Endothelial cell of umbilical vein (primary cell): ENCODE measurements around the gene MRAP. TPM values are rescaled to one million over a fixed set of nuclear protein-coding genes. Genes with fewer than 3 reads are reported as not detected.

ENCODE experiments used
- BruUV-seq: library from RNA; stranded (reverse); fragments of 400-500 nt; replicated peaks from 2 replicates; lab custom pipeline; 2021; lab: Mats Ljungman, UMichigan
- CTCF ChIA-PET: fragments of 300-600, 350-600 bp; sonication (Branson Sonifier 250); formaldehyde crosslinking; loops from one replicate; lab custom pipeline; 2021; ENCODE audit warnings: antibody characterized with exemption, inconsistent platforms; lab: Charles Lee
- POLR2A ChIA-PET: fragments of 300-600, 350-600 bp; sonication (Branson Sonifier 250); formaldehyde crosslinking; loops from one replicate; lab custom pipeline; 2021; ENCODE audit warnings: antibody characterized with exemption, inconsistent platforms; lab: Charles Lee
- DNase-seq: peaks from one replicate; pipeline ENCODE4 v3.0.0-alpha.2; 2011; ENCODE audit warnings: low read depth, low spot score
- FAIRE-seq: peaks from 2 replicates; lab custom pipeline; 2011; peaks lifted over from hg19 to GRCh38; lab: Jason Lieb, UNC
- H2AFZ ChIP-seq: 2 replicates; pipeline ENCODE4 v1.6.0; 2012; ENCODE audit warnings: low read depth, low read length, control low read depth, inconsistent platforms
- H3K27ac ChIP-seq: 2 replicates; pipeline ENCODE4 v1.5.1; 2011; ENCODE audit warnings: low read depth, mild to moderate bottlenecking, control low read depth, low read length, moderate library complexity; ENCODE audit not compliant: insufficient read depth
- H3K27me3 ChIP-seq, 2 experiments: 2 replicates each; pipeline versions ENCODE4 v1.6.0 to v1.6.1; 2011; ENCODE audit warnings: low read length in 2 of 2, mixed read lengths in 1 of 2; ENCODE audit not compliant: control insufficient read depth in 2 of 2, insufficient read depth in 2 of 2
- H3K36me3 ChIP-seq, 2 experiments: 2 replicates in 1 of 2; 3 replicates in 1 of 2; pipeline ENCODE4 v1.5.1; 2011; ENCODE audit warnings: low read length in 2 of 2, mild to moderate bottlenecking in 1 of 2, moderate library complexity in 1 of 2; ENCODE audit not compliant: control insufficient read depth in 2 of 2, insufficient read depth in 2 of 2; ENCODE audit errors: extremely low read depth in 1 of 2
- H3K4me1 ChIP-seq: 3 replicates; pipeline ENCODE4 v1.5.1; 2011; ENCODE audit warnings: mild to moderate bottlenecking, low read length; ENCODE audit not compliant: control insufficient read depth, insufficient read depth; ENCODE audit errors: extremely low read depth
- H3K4me2 ChIP-seq: 2 replicates; pipeline ENCODE4 v1.6.1; 2011; ENCODE audit warnings: low read length, control low read depth, mixed read lengths; ENCODE audit not compliant: insufficient read depth
- H3K4me3 ChIP-seq, 3 experiments: fragments of 200-600 bp in 1 of 3; sonication (generic), shearing (Covaris generic) in 1 of 3; replicated peaks in 1 of 3; 2 replicates each; pipeline ENCODE4 v1.5.1; 2011 to 2016; ENCODE audit warnings: control low read depth in 3 of 3, low read length in 3 of 3, mild to moderate bottlenecking in 2 of 3, inconsistent platforms in 1 of 3, low read depth in 1 of 3, moderate library complexity in 1 of 3; ENCODE audit not compliant: insufficient read depth in 1 of 3
- H3K79me2 ChIP-seq: 2 replicates; pipeline ENCODE4 v1.6.0; 2012; ENCODE audit warnings: low read length, inconsistent platforms; ENCODE audit not compliant: control insufficient read depth, insufficient read depth
- H3K9ac ChIP-seq: replicated peaks from 2 replicates; pipeline ENCODE3; 2011; ENCODE audit warnings: low read length, control low read depth; ENCODE audit not compliant: insufficient read depth; ENCODE audit errors: extremely low read depth
- H3K9me1 ChIP-seq: replicated peaks from 3 replicates; pipeline ENCODE4 v1.6.0; 2011; ENCODE audit warnings: mild to moderate bottlenecking, low read length; ENCODE audit not compliant: control insufficient read depth, insufficient read depth; ENCODE audit errors: extremely low read depth
- H3K9me3 ChIP-seq: replicated peaks from 2 replicates; pipeline ENCODE4 v1.5.1; 2012; ENCODE audit warnings: low read length, inconsistent platforms; ENCODE audit not compliant: control insufficient read depth, insufficient read depth
- H4K20me1 ChIP-seq: replicated peaks from 2 replicates; pipeline ENCODE3; 2011; ENCODE audit warnings: mild to moderate bottlenecking, low read length; ENCODE audit not compliant: control insufficient read depth, insufficient read depth; ENCODE audit errors: extremely low read depth
- EZH2 ChIP-seq: IDR thresholded peaks from 2 replicates; pipeline ENCODE4 v1.6.1; 2012; ENCODE audit warnings: borderline replicate concordance, low read depth, mild to moderate bottlenecking, moderate library complexity, low read length, inconsistent platforms; ENCODE audit not compliant: severe bottlenecking
- FOS ChIP-seq: IDR thresholded peaks from 2 replicates; pipeline ENCODE4 v1.6.1; 2011; ENCODE audit warnings: mild to moderate bottlenecking, low read length, moderate library complexity, borderline replicate concordance; ENCODE audit not compliant: insufficient read depth
- GATA2 ChIP-seq: IDR thresholded peaks from 2 replicates; pipeline ENCODE4 v1.7.0; 2011; ENCODE audit warnings: low read depth, mild to moderate bottlenecking, moderate library complexity, mixed read lengths, low read length; ENCODE audit not compliant: insufficient read length, insufficient read depth
- JUN ChIP-seq: IDR thresholded peaks from 2 replicates; pipeline ENCODE4 v1.6.1; 2011; ENCODE audit warnings: borderline replicate concordance, low read depth; ENCODE audit not compliant: insufficient read length, insufficient read depth
- MYC ChIP-seq: IDR thresholded peaks from one replicate; pipeline ENCODE4 v1.6.1; 2011; ENCODE audit warnings: mild to moderate bottlenecking, low read depth, low read length
- POLR2A ChIP-seq: IDR thresholded peaks from 2 replicates; pipeline ENCODE4 v1.6.1; 2012; ENCODE audit warnings: low read depth, mild to moderate bottlenecking, control low read depth, low read length
- POLR2AphosphoS5 ChIP-seq: IDR thresholded peaks from 2 replicates; pipeline ENCODE4 v1.6.1; 2012; ENCODE audit warnings: low read depth, mild to moderate bottlenecking, control low read depth, low read length, moderate library complexity; ENCODE audit not compliant: insufficient read depth
- dilution Hi-C: fragments of 300-500 bp; cut with MboI; formaldehyde crosslinking; loops from one replicate; pipeline ENCODE4 v1.15.0; 2019; ENCODE audit warnings: low sequenced_read_pairs; ENCODE audit not compliant: extremely low pct_ligation_motif_present
- intact Hi-C: fragments of 100-400 bp; cut with micrococcal nuclease; formaldehyde crosslinking; loops from one replicate; pipeline ENCODE4 v1.10.0; 2022
- polyA plus RNA-seq, 4 experiments: library from polyadenylated mRNA; depleted of rRNA in 3 of 4; stranded (reverse) in 3 of 4; unstranded in 1 of 4; fragments of >200 nt; gene quantifications; 2 replicates each; pipeline versions ENCODE4 v1.2.1 to v1.2.3, GENCODE V29; 2011 to 2012; ENCODE audit warnings: missing spikeins in 1 of 4
- total RNA-seq: library from RNA; stranded (reverse); gene quantifications from 2 replicates; pipeline ENCODE4 v1.2.3, GENCODE V29; 2021
- TF ChIP-seq, protein P1 (sequence below): IDR thresholded peaks from 2 replicates; pipeline ENCODE4 v1.6.1; 2011; ENCODE audit not compliant: insufficient read depth, insufficient read length
- TF ChIP-seq, protein P2 (sequence below), 2 donors: IDR thresholded peaks; 1 replicate in 1 of 2; 2 replicates in 1 of 2; pipeline ENCODE4 v1.5.1; 2011; ENCODE audit warnings: low read length in 2 of 2, mild to moderate bottlenecking in 2 of 2, moderate library complexity in 2 of 2, control low read depth in 1 of 2, inconsistent platforms in 1 of 2, low read depth in 1 of 2; ENCODE audit not compliant: insufficient read depth in 1 of 2; ENCODE audit errors: extremely low read depth in 1 of 2

Gene MRAP
- total and polyA plus RNA-seq, 2 donors (not counting 3 experiments of a cell fraction or from before 2014, with no cell fraction given) = not detected

DNA sequence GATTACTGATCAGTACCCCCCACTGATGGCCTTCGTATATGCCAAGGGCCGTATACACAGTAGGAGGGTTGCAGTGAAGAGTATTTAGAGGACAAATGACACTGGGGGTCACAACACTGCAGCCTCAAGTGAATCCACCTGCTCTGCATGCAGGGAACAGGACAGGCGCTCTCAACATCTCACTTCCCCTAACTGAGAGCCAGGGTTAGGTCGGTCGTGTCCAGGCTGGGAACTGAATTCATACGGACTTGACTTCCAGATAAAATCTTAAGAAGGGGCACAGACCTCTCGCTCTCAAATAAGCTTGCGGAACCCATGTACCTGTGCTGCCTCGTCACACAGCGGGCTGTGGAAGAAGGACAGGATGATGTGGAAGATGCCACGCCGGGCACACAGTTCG, 22.8 kb downstream of the MRAP start:
- BruUV-seq = no TSS peak
- peaks cover 38 to 59% of the 10 kb centered on the region in 2 experiments for H3K36me3 ChIP-seq
- no peaks in the 10 kb centered on the region for H4K20me1 ChIP-seq
- intact Hi-C loops (no loop called here), dilution Hi-C loops (no loop called here)
- no peak overlapping the region for H3K27ac ChIP-seq
- H3K4me1 ChIP-seq = no peaks in the 10 kb centered on the region
- no peaks in the 10 kb centered on the region for H3K9me1 ChIP-seq
- ChIA-PET POLR2A (no interaction called here), CTCF (no interaction called here)
- H3K9ac ChIP-seq = no peak overlapping the region
- H3K9me3 ChIP-seq = no peaks in the 10 kb centered on the region
- no peak for TF ChIP-seq MYC
- TF ChIP-seq, protein P1, sequence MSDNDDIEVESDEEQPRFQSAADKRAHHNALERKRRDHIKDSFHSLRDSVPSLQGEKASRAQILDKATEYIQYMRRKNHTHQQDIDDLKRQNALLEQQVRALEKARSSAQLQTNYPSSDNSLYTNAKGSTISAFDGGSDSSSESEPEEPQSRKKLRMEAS = no peak
- TF ChIP-seq POLR2A = no peak
- TF ChIP-seq, protein P2, sequence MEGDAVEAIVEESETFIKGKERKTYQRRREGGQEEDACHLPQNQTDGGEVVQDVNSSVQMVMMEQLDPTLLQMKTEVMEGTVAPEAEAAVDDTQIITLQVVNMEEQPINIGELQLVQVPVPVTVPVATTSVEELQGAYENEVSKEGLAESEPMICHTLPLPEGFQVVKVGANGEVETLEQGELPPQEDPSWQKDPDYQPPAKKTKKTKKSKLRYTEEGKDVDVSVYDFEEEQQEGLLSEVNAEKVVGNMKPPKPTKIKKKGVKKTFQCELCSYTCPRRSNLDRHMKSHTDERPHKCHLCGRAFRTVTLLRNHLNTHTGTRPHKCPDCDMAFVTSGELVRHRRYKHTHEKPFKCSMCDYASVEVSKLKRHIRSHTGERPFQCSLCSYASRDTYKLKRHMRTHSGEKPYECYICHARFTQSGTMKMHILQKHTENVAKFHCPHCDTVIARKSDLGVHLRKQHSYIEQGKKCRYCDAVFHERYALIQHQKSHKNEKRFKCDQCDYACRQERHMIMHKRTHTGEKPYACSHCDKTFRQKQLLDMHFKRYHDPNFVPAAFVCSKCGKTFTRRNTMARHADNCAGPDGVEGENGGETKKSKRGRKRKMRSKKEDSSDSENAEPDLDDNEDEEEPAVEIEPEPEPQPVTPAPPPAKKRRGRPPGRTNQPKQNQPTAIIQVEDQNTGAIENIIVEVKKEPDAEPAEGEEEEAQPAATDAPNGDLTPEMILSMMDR (IDR thresholded peaks at IDR 0.05; ENCODE audit: extremely low read depth in 1 of 2, insufficient read depth in 1 of 2, low read depth in 1 of 2, low read length in 2 of 2) = no peak
- TF ChIP-seq GATA2 = no peak
- no peak for TF ChIP-seq POLR2AphosphoS5
- no peak for TF ChIP-seq EZH2
- no peak for TF ChIP-seq FOS
- TF ChIP-seq JUN = no peak
- H3K4me2 ChIP-seq = no peak overlapping the region
- H2AFZ ChIP-seq = no peak overlapping the region
- no peaks in the 10 kb centered on the region for H3K79me2 ChIP-seq
- DNase-seq = no peak
- no peak for FAIRE-seq
- H3K4me3 ChIP-seq = no peak overlapping the region
- H3K27me3 ChIP-seq = no peaks in the 10 kb centered on the region
